AG10803 (cell line): ENCODE measurements around the gene SNX20.

Source experiments
- DNase-seq: peaks from one replicate; pipeline ENCODE4 v3.0.0; 2010; ENCODE audit warnings: low read depth
- H3K4me3 ChIP-seq: 2 replicates; pipeline ENCODE4 v1.5.1; 2011; ENCODE audit warnings: mild to moderate bottlenecking, low read length, control low read depth
- TF ChIP-seq, protein P1 (sequence below): conservative IDR thresholded peaks from 2 replicates; pipeline ENCODE4 v1.5.1; 2011; ENCODE audit warnings: mild to moderate bottlenecking, low read length, control low read depth, inconsistent platforms

SNX20 gene

GRCh38 chr16:50638816-50639670 is 42.1 kb downstream of the SNX20 start:
- no peak overlapping the region for H3K4me3 ChIP-seq
- DNase-seq = no peak
- TF ChIP-seq, protein P1, sequence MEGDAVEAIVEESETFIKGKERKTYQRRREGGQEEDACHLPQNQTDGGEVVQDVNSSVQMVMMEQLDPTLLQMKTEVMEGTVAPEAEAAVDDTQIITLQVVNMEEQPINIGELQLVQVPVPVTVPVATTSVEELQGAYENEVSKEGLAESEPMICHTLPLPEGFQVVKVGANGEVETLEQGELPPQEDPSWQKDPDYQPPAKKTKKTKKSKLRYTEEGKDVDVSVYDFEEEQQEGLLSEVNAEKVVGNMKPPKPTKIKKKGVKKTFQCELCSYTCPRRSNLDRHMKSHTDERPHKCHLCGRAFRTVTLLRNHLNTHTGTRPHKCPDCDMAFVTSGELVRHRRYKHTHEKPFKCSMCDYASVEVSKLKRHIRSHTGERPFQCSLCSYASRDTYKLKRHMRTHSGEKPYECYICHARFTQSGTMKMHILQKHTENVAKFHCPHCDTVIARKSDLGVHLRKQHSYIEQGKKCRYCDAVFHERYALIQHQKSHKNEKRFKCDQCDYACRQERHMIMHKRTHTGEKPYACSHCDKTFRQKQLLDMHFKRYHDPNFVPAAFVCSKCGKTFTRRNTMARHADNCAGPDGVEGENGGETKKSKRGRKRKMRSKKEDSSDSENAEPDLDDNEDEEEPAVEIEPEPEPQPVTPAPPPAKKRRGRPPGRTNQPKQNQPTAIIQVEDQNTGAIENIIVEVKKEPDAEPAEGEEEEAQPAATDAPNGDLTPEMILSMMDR = no peak

GRCh38 chr16:50637716-50638602 is 43.2 kb downstream of the SNX20 start:
- TF ChIP-seq, protein P1 = no peak
- H3K4me3 ChIP-seq = no peak overlapping the region
- DNase-seq = no peak

- DNase-seq = no peak
- H3K4me3 ChIP-seq = no peak overlapping the region
- TF ChIP-seq, protein P1 = no peak
Observed at GRCh38 chr16:50636753-50637374, 44.2 kb downstream of the SNX20 start.

DNA sequence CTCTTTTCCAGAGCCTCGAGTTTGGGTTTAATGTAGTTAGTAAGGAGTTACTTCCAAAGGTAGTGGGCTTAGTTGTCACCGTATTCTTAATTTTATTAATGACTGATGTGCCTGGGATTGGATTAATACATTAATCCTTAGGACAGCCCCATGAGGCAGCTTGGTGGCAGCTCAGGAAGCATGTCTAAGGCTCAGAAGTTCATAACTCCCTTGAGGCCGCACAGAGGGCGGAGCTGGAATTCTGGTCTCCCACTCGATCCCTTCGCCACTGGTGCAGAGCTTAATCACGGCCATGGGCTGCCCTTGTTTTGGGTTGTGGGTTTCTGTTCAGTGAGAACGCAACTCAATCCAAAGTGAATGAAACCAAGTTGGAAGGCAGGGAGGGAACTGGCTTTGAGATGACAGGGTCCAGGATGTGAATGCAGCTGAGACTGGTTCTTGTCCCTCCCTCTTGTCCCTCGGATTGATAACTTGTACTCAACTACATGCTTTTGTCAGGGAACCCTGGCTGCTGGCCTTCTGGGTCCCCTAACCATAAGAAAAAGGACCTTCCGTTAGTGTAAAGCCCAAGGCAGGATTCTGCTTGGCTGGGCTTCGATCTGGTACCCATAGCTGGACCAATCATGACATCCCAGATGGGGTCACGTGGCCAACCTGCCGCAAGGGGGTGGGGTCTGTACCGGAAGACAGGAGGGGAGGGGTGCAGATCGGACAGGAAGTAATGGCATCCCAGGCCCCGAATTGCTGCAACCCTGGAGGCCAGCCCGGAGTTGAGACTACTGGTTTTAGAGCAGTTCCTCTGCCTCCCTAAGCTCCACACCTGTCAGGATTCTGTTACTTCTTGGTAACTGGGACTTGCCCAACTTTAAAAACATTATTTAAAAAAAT is 45.4 kb downstream of the SNX20 start:
- no peak for DNase-seq
- no peak overlapping the region for H3K4me3 ChIP-seq
- TF ChIP-seq, protein P1 = no peak

DNA sequence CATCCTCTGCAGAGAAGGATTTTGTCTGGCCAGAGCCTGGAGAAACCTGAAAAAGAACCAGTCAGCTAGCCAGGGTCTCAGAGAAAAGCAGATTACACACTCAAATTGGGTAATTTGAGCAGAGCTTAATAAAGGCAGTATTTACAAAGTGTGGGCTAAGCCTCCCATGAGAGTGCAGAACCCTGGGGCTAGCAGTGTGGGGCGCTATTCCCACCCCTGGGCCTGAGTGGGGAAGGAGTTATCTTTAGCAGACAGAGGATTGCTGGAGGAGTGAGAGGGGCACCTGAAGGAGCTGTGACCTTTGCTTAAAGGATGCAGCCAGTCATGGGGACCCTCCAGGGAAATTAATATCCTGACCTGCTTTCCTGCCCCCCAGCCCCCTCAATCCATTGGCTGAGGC is 46.2 kb downstream of the SNX20 start:
- no peak for DNase-seq
- TF ChIP-seq, protein P1 = no peak
- no peak overlapping the region for H3K4me3 ChIP-seq

- H3K4me3 ChIP-seq = no peak overlapping the region
- DNase-seq = no peak
- TF ChIP-seq, protein P1 = no peak
Observed at GRCh38 chr16:50634090-50634489, 47.0 kb downstream of the SNX20 start.
